Omental fat pad (tissue), 4 donors: ENCODE measurements around the gene GLIS2. TPM values are rescaled to one million over a fixed set of nuclear protein-coding genes. Genes with fewer than 3 reads are reported as not detected.

Source experiments
- ATAC-seq: fragments of 150-250 bp; one replicate; pipeline ENCODE4 v1.9.1; 2016; ENCODE audit warnings: mild to moderate bottlenecking, moderate library complexity; ENCODE audit not compliant: low FRiP score
- DNase-seq: peaks from one replicate; pipeline ENCODE4 v3.0.0-alpha.2; 2019; ENCODE audit warnings: low spot score
- CTCF ChIP-seq, 3 donors: fragments of 450-650 bp; IDR thresholded peaks; one replicate each; pipeline ENCODE4 v1.5.1; 2016 to 2017; ENCODE audit warnings: antibody characterized with exemption in 3 of 3, mild to moderate bottlenecking in 3 of 3, moderate library complexity in 2 of 3
- total RNA-seq, 4 donors: library from RNA; depleted of rRNA; stranded (reverse); fragments of >200 nt; gene quantifications; one replicate each; pipeline ENCODE4 v1.1.0, GENCODE V29; 2016

Gene GLIS2
- total RNA-seq, 4 donors from 2014 or later, result 1.9 to 4.9 (median 3.0) TPM

- ATAC-seq (no peak), DNase-seq (no peak)
- TF ChIP-seq CTCF (IDR thresholded peaks at IDR 0.05), result no peak
Measured at GRCh38 chr16:4383591-4384444, 68.0 kb downstream of the GLIS2 start.

GRCh38 chr16:4384509-4384942, 68.7 kb downstream of the GLIS2 start:
- TF ChIP-seq CTCF (IDR thresholded peaks at IDR 0.05), result no peak
- no peak for ATAC-seq
- no peak for DNase-seq

- no peak for TF ChIP-seq CTCF (IDR thresholded peaks at IDR 0.05)
- no peak for DNase-seq
- ATAC-seq, result no peak
Measured at GRCh38 chr16:4385066-4385788, 69.4 kb downstream of the GLIS2 start.

GRCh38 chr16:4385789-4386450, 70.1 kb downstream of the GLIS2 start:
- DNase-seq, result no peak
- no peak for ATAC-seq
- TF ChIP-seq CTCF (IDR thresholded peaks at IDR 0.05), result no peak

GRCh38 chr16:4386451-4386805, 70.6 kb downstream of the GLIS2 start:
- DNase-seq (no peak), ATAC-seq (no peak)
- TF ChIP-seq CTCF (IDR thresholded peaks at IDR 0.05), result no peak

GRCh38 chr16:4386951-4387565, 71.2 kb downstream of the GLIS2 start:
- no peak for DNase-seq
- ATAC-seq, result no peak
- no peak for TF ChIP-seq CTCF (IDR thresholded peaks at IDR 0.05)
